Effector memory CD4-positive, alpha-beta T cell (primary cell): ENCODE results near the gene GNPTAB.
"Not testable (repeated sequence)": the region's sequence is repeated elsewhere in the genome, so short reads cannot be mapped to it uniquely, and the experiment has no call there.

Source experiments
- DNase-seq, 3 donors: peaks; one replicate each; pipeline ENCODE4 v3.0.0-alpha.2; 2020
- H3K27ac ChIP-seq: 2 replicates; pipeline ENCODE4 v1.7.0; 2013; ENCODE audit warnings: mild to moderate bottlenecking, low read length, moderate library complexity; ENCODE audit not compliant: insufficient read depth, poor library complexity, severe bottlenecking
- H3K27me3 ChIP-seq: replicated peaks from 2 replicates; pipeline ENCODE4 v1.7.0; 2013; ENCODE audit warnings: mild to moderate bottlenecking, low read length; ENCODE audit not compliant: insufficient read depth, control insufficient read depth, poor library complexity, severe bottlenecking
- H3K36me3 ChIP-seq: 2 replicates; pipeline ENCODE4 v1.7.0; 2013; ENCODE audit warnings: mild to moderate bottlenecking, low read length, moderate library complexity; ENCODE audit not compliant: control insufficient read depth, insufficient read depth
- H3K4me1 ChIP-seq: 2 replicates; pipeline ENCODE4 v1.7.0; 2013; ENCODE audit warnings: low read length, mild to moderate bottlenecking; ENCODE audit not compliant: control insufficient read depth, insufficient read depth, poor library complexity, severe bottlenecking
- H3K4me3 ChIP-seq: 2 replicates; pipeline ENCODE4 v1.7.0; 2013; ENCODE audit warnings: low read length, low read depth, mild to moderate bottlenecking; ENCODE audit not compliant: insufficient read depth, poor library complexity, severe bottlenecking
- H3K9me3 ChIP-seq: 2 replicates; pipeline ENCODE4 v1.7.0; 2013; ENCODE audit warnings: mild to moderate bottlenecking, low read length, moderate library complexity; ENCODE audit not compliant: control insufficient read depth
- total RNA-seq, 3 donors: gene quantifications; one replicate each; lab custom pipeline; 2026; lab: John Stamatoyannopoulos, UW

GNPTAB gene
- 66.7 to 91.8 (median 67.0) reads per million in 3 donors for total RNA-seq

- Histone ChIP-seq H3K27me3 (no peaks in the 10 kb centered on the region), H3K27ac (peak within 1 kb of the TSS; percentile 64), H3K4me3 (peak within 1 kb of the TSS; percentile 88), H3K9me3 (no peaks in the 10 kb centered on the region), H3K36me3 (no peaks in the 10 kb centered on the region), H3K4me1 (peaks cover 3% of the 10 kb centered on the region)
- DNase-seq: peak; percentile 90 to 94 (median 94)
These were observed at the start of gene GNPTAB for GRCh38 chr12:101830367-101831325. Gene GNPTAB, minus strand, starts transcription at chr12:101830959. Its CDS starts 284 bp downstream, at chr12:101830675.

GRCh38 chr12:101878243-101878821, 47.6 kb upstream of the GNPTAB start:
- H3K27ac ChIP-seq: no peak overlapping the region
- no peaks in the 10 kb centered on the region for H3K36me3 ChIP-seq
- H3K9me3 ChIP-seq: no peaks in the 10 kb centered on the region
- no peaks in the 10 kb centered on the region for H3K27me3 ChIP-seq
- peaks cover 11% of the 10 kb centered on the region for H3K4me1 ChIP-seq
- DNase-seq: no peak
- H3K4me3 ChIP-seq: peak overlapping the region; percentile 98

GRCh38 chr12:101877806-101878242, 47.1 kb upstream of the GNPTAB start:
- no peaks in the 10 kb centered on the region for H3K36me3 ChIP-seq
- peak overlapping the region; percentile 76 for H3K27ac ChIP-seq
- H3K4me3 ChIP-seq: peak overlapping the region; percentile 98
- H3K9me3 ChIP-seq: no peaks in the 10 kb centered on the region
- peaks cover 11% of the 10 kb centered on the region for H3K4me1 ChIP-seq
- H3K27me3 ChIP-seq: no peaks in the 10 kb centered on the region
- DNase-seq: no peak

GRCh38 chr12:101876861-101877805, 46.4 kb upstream of the GNPTAB start, which contains the start of gene DRAM1:
Gene DRAM1, plus strand, starts transcription at chr12:101877580. Its CDS starts 210 bp downstream, at chr12:101877790.
- Histone ChIP-seq H3K4me3 (peak within 1 kb of the TSS; percentile 98), H3K36me3 (no peaks in the 10 kb centered on the region), H3K4me1 (peaks cover 11% of the 10 kb centered on the region), H3K9me3 (no peaks in the 10 kb centered on the region), H3K27ac (peak within 1 kb of the TSS; percentile 76), H3K27me3 (no peaks in the 10 kb centered on the region)
- DNase-seq: peak; percentile 53 to 56 (median 56)

GRCh38 chr12:101876322-101876860, 45.6 kb upstream of the GNPTAB start:
- no peaks in the 10 kb centered on the region for H3K27me3 ChIP-seq
- peak overlapping the region; percentile 76 for H3K27ac ChIP-seq
- peaks cover 11% of the 10 kb centered on the region for H3K4me1 ChIP-seq
- H3K4me3 ChIP-seq: peak overlapping the region; percentile 98
- H3K9me3 ChIP-seq: no peaks in the 10 kb centered on the region
- no peak for DNase-seq
- no peaks in the 10 kb centered on the region for H3K36me3 ChIP-seq

GRCh38 chr12:101875162-101875561, 44.4 kb upstream of the GNPTAB start:
- no peak for DNase-seq
- H3K27ac ChIP-seq: no peak overlapping the region
- peaks cover 11% of the 10 kb centered on the region for H3K4me1 ChIP-seq
- H3K36me3 ChIP-seq: no peaks in the 10 kb centered on the region
- H3K27me3 ChIP-seq: no peaks in the 10 kb centered on the region
- H3K4me3 ChIP-seq: no peak overlapping the region
- no peaks in the 10 kb centered on the region for H3K9me3 ChIP-seq

- no peak overlapping the region for H3K4me3 ChIP-seq
- no peak for DNase-seq
- H3K27me3 ChIP-seq: no peaks in the 10 kb centered on the region
- no peaks in the 10 kb centered on the region for H3K36me3 ChIP-seq
- no peaks in the 10 kb centered on the region for H3K9me3 ChIP-seq
- H3K4me1 ChIP-seq: no peaks in the 10 kb centered on the region
- H3K27ac ChIP-seq: no peak overlapping the region
These were observed 40.2 kb upstream of the GNPTAB start for GRCh38 chr12:101870925-101871324.

GRCh38 chr12:101867619-101868018, 36.9 kb upstream of the GNPTAB start:
- not testable (repeated sequence) for H3K4me3 ChIP-seq, DNase-seq, H3K9me3 ChIP-seq, H3K27ac ChIP-seq, H3K4me1 ChIP-seq, H3K27me3 ChIP-seq, H3K36me3 ChIP-seq

GRCh38 chr12:101866615-101867373, 36.0 kb upstream of the GNPTAB start:
- Histone ChIP-seq H3K4me1 (no peaks in the 10 kb centered on the region), H3K9me3 (no peaks in the 10 kb centered on the region), H3K4me3 (no peak overlapping the region), H3K27me3 (no peaks in the 10 kb centered on the region), H3K36me3 (no peaks in the 10 kb centered on the region), H3K27ac (no peak overlapping the region)
- no peak for DNase-seq
